CD4-positive, alpha-beta T cell (primary cell): ENCODE data around the gene TGM3. TPM values are rescaled to one million over a fixed set of nuclear protein-coding genes. Genes with fewer than 3 reads are reported as not detected.

Source experiments
- ATAC-seq: fragments of 200-7000 bp; cut with Tn5 transposase; one replicate; pipeline ENCODE4 v1.10.0; 2022; ENCODE audit warnings: mild to moderate bottlenecking; ENCODE audit not compliant: poor library complexity
- CTCF ChIA-PET: fragments of 350-600 bp; sonication (Branson Sonifier 250); formaldehyde crosslinking; loops from one replicate; lab custom pipeline; 2021; ENCODE audit warnings: antibody characterized with exemption, inconsistent platforms; lab: Charles Lee
- POLR2A ChIA-PET: fragments of 350-600 bp; sonication (Branson Sonifier 250); formaldehyde crosslinking; loops from one replicate; lab custom pipeline; 2021; ENCODE audit warnings: antibody characterized with exemption, inconsistent platforms; lab: Charles Lee
- DNase-seq, 14 experiments: peaks; one replicate each; pipeline ENCODE4 v3.0.0-alpha.2; 2013 to 2020; ENCODE audit warnings: mixed read lengths in 2 of 14
- H3K27ac ChIP-seq, 2 donors: one replicate each; pipeline versions ENCODE4 v1.5.1 to v1.7.0; 2013; ENCODE audit warnings: low read length in 2 of 2, low read depth in 1 of 2, mild to moderate bottlenecking in 1 of 2
- H3K27me3 ChIP-seq, 2 experiments: 1 replicate in 1 of 2; 2 replicates in 1 of 2; pipeline versions ENCODE4 v1.6.1 to v1.7.0; 2013; ENCODE audit warnings: low read length in 2 of 2, control low read depth in 1 of 2, mild to moderate bottlenecking in 1 of 2, moderate library complexity in 1 of 2; ENCODE audit not compliant: insufficient read depth in 2 of 2, control insufficient read depth in 1 of 2
- H3K36me3 ChIP-seq: one replicate; pipeline ENCODE4 v1.6.1; 2013; ENCODE audit warnings: low read length, control low read depth; ENCODE audit not compliant: insufficient read depth
- H3K4me1 ChIP-seq: one replicate; pipeline ENCODE4 v1.6.1; 2013; ENCODE audit warnings: low read length, control low read depth; ENCODE audit not compliant: insufficient read depth
- H3K4me3 ChIP-seq: one replicate; pipeline ENCODE4 v1.5.1; 2013; ENCODE audit warnings: mild to moderate bottlenecking, low read length, moderate library complexity
- H3K9me3 ChIP-seq, 2 experiments: 1 replicate in 1 of 2; 2 replicates in 1 of 2; pipeline versions ENCODE4 v1.6.1 to v1.7.0; 2013; ENCODE audit warnings: low read length in 2 of 2, mild to moderate bottlenecking in 2 of 2, control low read depth in 1 of 2, moderate library complexity in 1 of 2; ENCODE audit not compliant: control insufficient read depth in 1 of 2, insufficient read depth in 1 of 2
- H3K27ac Mint-ChIP-seq: one replicate; pipeline ENCODE4 v1.8.0; 2020; ENCODE audit warnings: mixed read lengths
- H3K27me3 Mint-ChIP-seq: one replicate; pipeline ENCODE4 v1.8.0; 2021; ENCODE audit warnings: mixed read lengths
- H3K36me3 Mint-ChIP-seq: one replicate; pipeline ENCODE4 v1.8.0; 2021; ENCODE audit warnings: low read depth, mixed read lengths
- H3K4me1 Mint-ChIP-seq: one replicate; pipeline ENCODE4 v1.8.0; 2021; ENCODE audit warnings: low read depth, mixed read lengths
- H3K4me3 Mint-ChIP-seq: one replicate; pipeline ENCODE4 v1.8.0; 2020; ENCODE audit warnings: mild to moderate bottlenecking, mixed read lengths
- H3K9me3 Mint-ChIP-seq: one replicate; pipeline ENCODE4 v1.8.0; 2020; ENCODE audit warnings: mixed read lengths
- intact Hi-C, 2 experiments: fragments of 100-400 bp; cut with DNase I in 1 of 2; cut with micrococcal nuclease in 1 of 2; formaldehyde crosslinking; loops; one replicate each; pipeline versions ENCODE4 v1.15.1 to v1.9.0; 2023 to 2025; cut with DNase I, micrococcal nuclease
- total RNA-seq, 174 experiments: library from RNA in 2 of 174; stranded (reverse) in 2 of 174; gene quantifications; one replicate each; pipeline ENCODE4 v1.2.3 and lab custom pipeline; 2021 to 2026
- TF ChIP-seq, protein P1 (sequence below): fragments of 200-600 bp; IDR thresholded peaks from one replicate; pipeline ENCODE4 v1.8.0; 2022; ENCODE audit warnings: antibody characterized with exemption, mild to moderate bottlenecking

Gene TGM3
- total RNA-seq, 2 experiments from 2014 or later, result not detected

DNA sequence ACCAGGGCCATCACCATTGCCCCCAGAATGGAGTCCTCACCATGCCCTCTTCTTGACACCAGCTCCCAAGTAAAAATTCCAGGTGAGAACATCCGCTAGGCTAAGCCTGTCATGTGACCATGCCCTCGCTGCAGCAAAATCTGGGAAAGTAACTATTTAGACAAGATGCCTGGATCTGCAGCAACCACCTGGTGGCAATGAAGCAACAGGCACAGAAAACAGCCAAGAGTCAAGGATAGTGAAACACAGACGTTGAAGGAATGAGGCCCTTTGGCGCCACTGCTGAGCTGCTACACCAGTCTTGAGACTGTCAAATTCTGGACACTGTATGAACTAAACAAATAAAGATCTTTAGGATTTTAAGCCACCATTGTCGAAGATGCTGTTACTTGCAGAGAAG is 54.8 kb downstream of the TGM3 start:
- Mint-ChIP-seq H3K4me3 (no peak overlapping the region), H3K27me3 (peaks cover 37% of the 10 kb centered on the region), H3K36me3 (no peaks in the 10 kb centered on the region), H3K4me1 (no peaks in the 10 kb centered on the region), H3K27ac (no peak overlapping the region), H3K9me3 (no peaks in the 10 kb centered on the region)
- intact Hi-C loops, result loop anchor here in 1 of 2 experiments (2.0 kb wide), 1 partner anchor 104 kb away; no protein-coding TSS in a partner anchor
- ChIA-PET CTCF (no interaction called here), POLR2A (no interaction called here)
- DNase-seq (no peak), ATAC-seq (no peak)
- Histone ChIP-seq H3K27me3 (peaks cover 5 to 14% of the 10 kb centered on the region in 2 experiments), H3K27ac (no peak overlapping the region), H3K4me3 (no peak overlapping the region), H3K4me1 (peaks cover 9% of the 10 kb centered on the region), H3K36me3 (no peaks in the 10 kb centered on the region), H3K9me3 (peaks cover 5 to 8% of the 10 kb centered on the region in 2 experiments)
- TF ChIP-seq, protein P1, sequence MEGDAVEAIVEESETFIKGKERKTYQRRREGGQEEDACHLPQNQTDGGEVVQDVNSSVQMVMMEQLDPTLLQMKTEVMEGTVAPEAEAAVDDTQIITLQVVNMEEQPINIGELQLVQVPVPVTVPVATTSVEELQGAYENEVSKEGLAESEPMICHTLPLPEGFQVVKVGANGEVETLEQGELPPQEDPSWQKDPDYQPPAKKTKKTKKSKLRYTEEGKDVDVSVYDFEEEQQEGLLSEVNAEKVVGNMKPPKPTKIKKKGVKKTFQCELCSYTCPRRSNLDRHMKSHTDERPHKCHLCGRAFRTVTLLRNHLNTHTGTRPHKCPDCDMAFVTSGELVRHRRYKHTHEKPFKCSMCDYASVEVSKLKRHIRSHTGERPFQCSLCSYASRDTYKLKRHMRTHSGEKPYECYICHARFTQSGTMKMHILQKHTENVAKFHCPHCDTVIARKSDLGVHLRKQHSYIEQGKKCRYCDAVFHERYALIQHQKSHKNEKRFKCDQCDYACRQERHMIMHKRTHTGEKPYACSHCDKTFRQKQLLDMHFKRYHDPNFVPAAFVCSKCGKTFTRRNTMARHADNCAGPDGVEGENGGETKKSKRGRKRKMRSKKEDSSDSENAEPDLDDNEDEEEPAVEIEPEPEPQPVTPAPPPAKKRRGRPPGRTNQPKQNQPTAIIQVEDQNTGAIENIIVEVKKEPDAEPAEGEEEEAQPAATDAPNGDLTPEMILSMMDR, result no peak

DNA sequence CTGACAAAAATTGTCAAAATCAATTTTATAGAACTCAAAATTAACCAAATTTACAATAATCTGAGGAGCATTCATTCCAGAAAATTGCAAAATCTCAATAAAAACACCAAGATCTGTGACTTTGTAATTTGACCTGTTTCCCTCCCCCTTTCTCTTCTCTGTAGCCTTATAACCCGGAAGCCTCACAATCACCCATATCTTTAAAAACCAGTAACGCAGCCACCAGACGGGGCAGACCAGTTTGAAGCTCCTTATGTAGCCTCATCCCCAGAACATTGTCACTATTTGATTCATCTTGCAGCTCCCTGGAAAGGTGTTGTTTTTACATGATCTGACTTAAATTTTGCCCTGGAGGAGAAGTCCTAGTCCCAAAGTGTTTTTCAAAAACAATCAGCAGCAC is 57.4 kb downstream of the TGM3 start:
- no peak overlapping the region for H3K4me3 Mint-ChIP-seq
- H3K9me3 ChIP-seq, result no peaks in the 10 kb centered on the region
- no peaks in the 10 kb centered on the region for H3K36me3 ChIP-seq
- TF ChIP-seq, protein P1, result no peak
- H3K27me3 ChIP-seq, result peaks cover 5 to 9% of the 10 kb centered on the region in 2 experiments
- peaks cover 25% of the 10 kb centered on the region for H3K27me3 Mint-ChIP-seq
- CTCF ChIA-PET, result no interaction called here
- H3K4me1 ChIP-seq, result peaks cover 9% of the 10 kb centered on the region
- H3K4me1 Mint-ChIP-seq, result no peaks in the 10 kb centered on the region
- intact Hi-C loops, result no loop called here
- H3K4me3 ChIP-seq, result no peak overlapping the region
- POLR2A ChIA-PET, result no interaction called here
- H3K9me3 Mint-ChIP-seq, result no peaks in the 10 kb centered on the region
- no peak overlapping the region for H3K27ac Mint-ChIP-seq
- ATAC-seq, result no peak
- no peak for DNase-seq
- no peak overlapping the region for H3K27ac ChIP-seq
- H3K36me3 Mint-ChIP-seq, result no peaks in the 10 kb centered on the region

DNA sequence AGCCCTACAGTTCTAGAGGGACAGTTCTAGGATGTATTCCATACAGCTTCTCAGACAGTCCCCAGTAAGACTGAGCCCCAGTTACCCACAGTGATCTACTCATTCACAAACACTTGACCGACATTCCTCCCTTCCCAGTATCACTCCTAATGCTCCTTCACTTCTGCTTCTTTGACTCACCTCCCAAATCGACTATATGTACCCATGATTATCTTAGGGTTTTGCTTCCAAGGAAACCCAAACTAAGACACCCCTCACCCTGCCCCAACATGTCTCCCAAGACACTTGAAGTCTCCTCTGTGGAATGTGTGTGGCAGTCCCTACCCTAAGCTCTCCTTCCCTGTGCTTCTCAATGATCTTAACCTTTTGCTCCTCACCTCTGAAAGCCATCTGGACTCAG is 61.3 kb downstream of the TGM3 start:
- intact Hi-C loops, result no loop called here

More for the DNA sequence above, 61.3 kb downstream of the TGM3 start:
- Histone ChIP-seq H3K9me3 (peaks cover 0 to 17% of the 10 kb centered on the region in 2 experiments), H3K27me3 (peaks cover 5% of the 10 kb centered on the region in 2 experiments), H3K4me1 (peaks cover 2% of the 10 kb centered on the region), H3K27ac (no peak overlapping the region), H3K36me3 (no peaks in the 10 kb centered on the region), H3K4me3 (no peak overlapping the region)
- ATAC-seq (no peak), DNase-seq (no peak)
- Mint-ChIP-seq H3K4me3 (no peak overlapping the region), H3K27me3 (peaks cover 26% of the 10 kb centered on the region), H3K36me3 (no peaks in the 10 kb centered on the region), H3K9me3 (peaks cover 8% of the 10 kb centered on the region), H3K4me1 (no peaks in the 10 kb centered on the region), H3K27ac (no peak overlapping the region)
- ChIA-PET POLR2A (no interaction called here), CTCF (no interaction called here)
- TF ChIP-seq, protein P1, result no peak
